ENCODE results near the gene TEX2. TPM values are rescaled to one million over a fixed set of nuclear protein-coding genes. Genes with fewer than 3 reads are reported as not detected.
A peak's percentile ranks its signal among the peaks of the same experiment; 100 is the strongest.

Gene TEX2
- total and polyA plus RNA-seq, 2 of the 13 experiments (the other 11 are each of a cell fraction or from before 2014, with no cell fraction given): 21.4 to 37.7 TPM

DNA sequence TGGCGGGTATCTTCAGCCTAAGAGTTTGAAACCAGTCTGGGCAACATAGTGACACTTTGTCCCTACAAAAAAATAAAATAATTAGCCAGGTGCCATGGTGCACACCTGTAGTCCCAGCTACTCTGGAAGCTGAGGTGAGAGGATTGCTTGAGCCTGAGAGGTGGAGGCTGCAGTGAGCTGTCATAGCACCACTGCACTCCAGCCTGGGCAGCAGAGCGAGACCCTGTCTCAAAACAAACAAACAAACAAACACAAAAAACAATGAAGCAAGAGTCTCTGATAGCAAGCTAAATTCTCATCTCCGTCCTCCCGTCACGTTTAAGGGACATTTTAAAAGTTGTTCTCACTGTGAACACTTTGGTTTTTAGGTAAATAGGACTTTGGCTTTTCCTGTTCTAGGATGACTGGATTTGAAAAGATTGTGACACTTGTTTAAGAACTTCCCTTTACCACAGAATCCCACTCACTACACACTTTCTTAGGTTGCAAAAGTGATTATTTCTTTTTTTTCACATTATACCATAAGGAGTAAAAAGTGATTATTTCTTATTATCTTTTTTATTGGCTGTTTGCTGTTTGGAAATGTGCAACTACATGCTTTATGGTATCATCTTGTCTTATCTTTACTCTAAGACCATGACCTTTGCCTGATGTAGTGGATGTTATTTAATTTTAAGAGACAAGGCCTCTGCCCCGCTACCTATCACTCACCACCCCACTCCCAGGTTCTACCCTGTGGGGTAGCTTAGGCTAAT is 128.7 kb downstream of the TEX2 start (continued):
- TF ChIP-seq RBFOX2 (IDR thresholded peaks at IDR 0.05; ENCODE audit: low read depth, low read length) (no peak), ZNF234 (CRISPR knock-in tag; conservative IDR thresholded peaks at IDR 0.05) (no peak), ATRX (CRISPR knock-in tag; IDR thresholded peaks at IDR 0.05; ENCODE audit: borderline replicate concordance) (no peak), ZMAT3 (CRISPR knock-in tag; conservative IDR thresholded peaks at IDR 0.05) (peak; percentile 53; the same call in 1 of the 2 replicates), ZNF30 (CRISPR knock-in tag; IDR thresholded peaks at IDR 0.05) (no peak), DPF2 (CRISPR knock-in tag; IDR thresholded peaks at IDR 0.05; ENCODE audit: borderline replicate concordance, low read depth) (peak; percentile 80; the same call in 1 of the 2 replicates), FOXA3 (CRISPR knock-in tag; IDR thresholded peaks at IDR 0.05) (peak; percentile 83), KAT8 (CRISPR knock-in tag; IDR thresholded peaks at IDR 0.05) (peak; percentile 27; the same call in 1 of the 2 replicates), ZNF816 (CRISPR knock-in tag; IDR thresholded peaks at IDR 0.05; ENCODE audit: borderline replicate concordance) (peak; percentile 84)
- TF ChIP-seq, protein P1, sequence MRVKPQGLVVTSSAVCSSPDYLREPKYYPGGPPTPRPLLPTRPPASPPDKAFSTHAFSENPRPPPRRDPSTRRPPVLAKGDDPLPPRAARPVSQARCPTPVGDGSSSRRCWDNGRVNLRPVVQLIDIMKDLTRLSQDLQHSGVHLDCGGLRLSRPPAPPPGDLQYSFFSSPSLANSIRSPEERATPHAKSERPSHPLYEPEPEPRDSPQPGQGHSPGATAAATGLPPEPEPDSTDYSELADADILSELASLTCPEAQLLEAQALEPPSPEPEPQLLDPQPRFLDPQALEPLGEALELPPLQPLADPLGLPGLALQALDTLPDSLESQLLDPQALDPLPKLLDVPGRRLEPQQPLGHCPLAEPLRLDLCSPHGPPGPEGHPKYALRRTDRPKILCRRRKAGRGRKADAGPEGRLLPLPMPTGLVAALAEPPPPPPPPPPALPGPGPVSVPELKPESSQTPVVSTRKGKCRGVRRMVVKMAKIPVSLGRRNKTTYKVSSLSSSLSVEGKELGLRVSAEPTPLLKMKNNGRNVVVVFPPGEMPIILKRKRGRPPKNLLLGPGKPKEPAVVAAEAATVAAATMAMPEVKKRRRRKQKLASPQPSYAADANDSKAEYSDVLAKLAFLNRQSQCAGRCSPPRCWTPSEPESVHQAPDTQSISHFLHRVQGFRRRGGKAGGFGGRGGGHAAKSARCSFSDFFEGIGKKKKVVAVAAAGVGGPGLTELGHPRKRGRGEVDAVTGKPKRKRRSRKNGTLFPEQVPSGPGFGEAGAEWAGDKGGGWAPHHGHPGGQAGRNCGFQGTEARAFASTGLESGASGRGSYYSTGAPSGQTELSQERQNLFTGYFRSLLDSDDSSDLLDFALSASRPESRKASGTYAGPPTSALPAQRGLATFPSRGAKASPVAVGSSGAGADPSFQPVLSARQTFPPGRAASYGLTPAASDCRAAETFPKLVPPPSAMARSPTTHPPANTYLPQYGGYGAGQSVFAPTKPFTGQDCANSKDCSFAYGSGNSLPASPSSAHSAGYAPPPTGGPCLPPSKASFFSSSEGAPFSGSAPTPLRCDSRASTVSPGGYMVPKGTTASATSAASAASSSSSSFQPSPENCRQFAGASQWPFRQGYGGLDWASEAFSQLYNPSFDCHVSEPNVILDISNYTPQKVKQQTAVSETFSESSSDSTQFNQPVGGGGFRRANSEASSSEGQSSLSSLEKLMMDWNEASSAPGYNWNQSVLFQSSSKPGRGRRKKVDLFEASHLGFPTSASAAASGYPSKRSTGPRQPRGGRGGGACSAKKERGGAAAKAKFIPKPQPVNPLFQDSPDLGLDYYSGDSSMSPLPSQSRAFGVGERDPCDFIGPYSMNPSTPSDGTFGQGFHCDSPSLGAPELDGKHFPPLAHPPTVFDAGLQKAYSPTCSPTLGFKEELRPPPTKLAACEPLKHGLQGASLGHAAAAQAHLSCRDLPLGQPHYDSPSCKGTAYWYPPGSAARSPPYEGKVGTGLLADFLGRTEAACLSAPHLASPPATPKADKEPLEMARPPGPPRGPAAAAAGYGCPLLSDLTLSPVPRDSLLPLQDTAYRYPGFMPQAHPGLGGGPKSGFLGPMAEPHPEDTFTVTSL (CRISPR knock-in tag; IDR thresholded peaks at IDR 0.05; ENCODE audit: borderline replicate concordance): peak; percentile 95
- TF ChIP-seq, protein P2, sequence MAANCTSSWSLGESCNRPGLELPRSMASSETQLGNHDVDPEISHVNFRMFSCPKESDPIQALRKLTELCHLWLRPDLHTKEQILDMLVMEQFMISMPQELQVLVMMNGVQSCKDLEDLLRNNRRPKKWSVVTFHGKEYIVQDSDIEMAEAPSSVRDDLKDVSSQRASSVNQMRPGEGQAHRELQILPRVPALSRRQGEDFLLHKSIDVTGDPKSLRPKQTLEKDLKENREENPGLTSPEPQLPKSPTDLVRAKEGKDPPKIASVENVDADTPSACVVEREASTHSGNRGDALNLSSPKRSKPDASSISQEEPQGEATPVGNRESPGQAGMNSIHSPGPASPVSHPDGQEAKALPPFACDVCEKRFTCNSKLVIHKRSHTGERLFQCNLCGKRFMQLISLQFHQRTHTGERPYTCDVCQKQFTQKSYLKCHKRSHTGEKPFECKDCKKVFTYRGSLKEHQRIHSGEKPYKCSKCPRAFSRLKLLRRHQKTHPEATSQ (CRISPR knock-in tag; IDR thresholded peaks at IDR 0.05; ENCODE audit: borderline replicate concordance): 0 out of 2 replicates have a peak, but pooled peaks have one; percentile 29
- TF ChIP-seq, protein P3, sequence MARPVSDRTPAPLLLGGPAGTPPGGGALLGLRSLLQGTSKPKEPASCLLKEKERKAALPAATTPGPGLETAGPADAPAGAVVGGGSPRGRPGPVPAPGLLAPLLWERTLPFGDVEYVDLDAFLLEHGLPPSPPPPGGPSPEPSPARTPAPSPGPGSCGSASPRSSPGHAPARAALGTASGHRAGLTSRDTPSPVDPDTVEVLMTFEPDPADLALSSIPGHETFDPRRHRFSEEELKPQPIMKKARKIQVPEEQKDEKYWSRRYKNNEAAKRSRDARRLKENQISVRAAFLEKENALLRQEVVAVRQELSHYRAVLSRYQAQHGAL (CRISPR knock-in tag; IDR thresholded peaks at IDR 0.05; ENCODE audit: not compliant biosample characterization): no peak
- TF ChIP-seq, protein P4, sequence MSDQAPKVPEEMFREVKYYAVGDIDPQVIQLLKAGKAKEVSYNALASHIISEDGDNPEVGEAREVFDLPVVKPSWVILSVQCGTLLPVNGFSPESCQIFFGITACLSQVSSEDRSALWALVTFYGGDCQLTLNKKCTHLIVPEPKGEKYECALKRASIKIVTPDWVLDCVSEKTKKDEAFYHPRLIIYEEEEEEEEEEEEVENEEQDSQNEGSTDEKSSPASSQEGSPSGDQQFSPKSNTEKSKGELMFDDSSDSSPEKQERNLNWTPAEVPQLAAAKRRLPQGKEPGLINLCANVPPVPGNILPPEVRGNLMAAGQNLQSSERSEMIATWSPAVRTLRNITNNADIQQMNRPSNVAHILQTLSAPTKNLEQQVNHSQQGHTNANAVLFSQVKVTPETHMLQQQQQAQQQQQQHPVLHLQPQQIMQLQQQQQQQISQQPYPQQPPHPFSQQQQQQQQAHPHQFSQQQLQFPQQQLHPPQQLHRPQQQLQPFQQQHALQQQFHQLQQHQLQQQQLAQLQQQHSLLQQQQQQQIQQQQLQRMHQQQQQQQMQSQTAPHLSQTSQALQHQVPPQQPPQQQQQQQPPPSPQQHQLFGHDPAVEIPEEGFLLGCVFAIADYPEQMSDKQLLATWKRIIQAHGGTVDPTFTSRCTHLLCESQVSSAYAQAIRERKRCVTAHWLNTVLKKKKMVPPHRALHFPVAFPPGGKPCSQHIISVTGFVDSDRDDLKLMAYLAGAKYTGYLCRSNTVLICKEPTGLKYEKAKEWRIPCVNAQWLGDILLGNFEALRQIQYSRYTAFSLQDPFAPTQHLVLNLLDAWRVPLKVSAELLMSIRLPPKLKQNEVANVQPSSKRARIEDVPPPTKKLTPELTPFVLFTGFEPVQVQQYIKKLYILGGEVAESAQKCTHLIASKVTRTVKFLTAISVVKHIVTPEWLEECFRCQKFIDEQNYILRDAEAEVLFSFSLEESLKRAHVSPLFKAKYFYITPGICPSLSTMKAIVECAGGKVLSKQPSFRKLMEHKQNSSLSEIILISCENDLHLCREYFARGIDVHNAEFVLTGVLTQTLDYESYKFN (CRISPR knock-in tag; conservative IDR thresholded peaks at IDR 0.05): peak; percentile 95
- TF ChIP-seq, protein P5, sequence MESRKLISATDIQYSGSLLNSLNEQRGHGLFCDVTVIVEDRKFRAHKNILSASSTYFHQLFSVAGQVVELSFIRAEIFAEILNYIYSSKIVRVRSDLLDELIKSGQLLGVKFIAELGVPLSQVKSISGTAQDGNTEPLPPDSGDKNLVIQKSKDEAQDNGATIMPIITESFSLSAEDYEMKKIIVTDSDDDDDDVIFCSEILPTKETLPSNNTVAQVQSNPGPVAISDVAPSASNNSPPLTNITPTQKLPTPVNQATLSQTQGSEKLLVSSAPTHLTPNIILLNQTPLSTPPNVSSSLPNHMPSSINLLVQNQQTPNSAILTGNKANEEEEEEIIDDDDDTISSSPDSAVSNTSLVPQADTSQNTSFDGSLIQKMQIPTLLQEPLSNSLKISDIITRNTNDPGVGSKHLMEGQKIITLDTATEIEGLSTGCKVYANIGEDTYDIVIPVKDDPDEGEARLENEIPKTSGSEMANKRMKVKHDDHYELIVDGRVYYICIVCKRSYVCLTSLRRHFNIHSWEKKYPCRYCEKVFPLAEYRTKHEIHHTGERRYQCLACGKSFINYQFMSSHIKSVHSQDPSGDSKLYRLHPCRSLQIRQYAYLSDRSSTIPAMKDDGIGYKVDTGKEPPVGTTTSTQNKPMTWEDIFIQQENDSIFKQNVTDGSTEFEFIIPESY (CRISPR knock-in tag; IDR thresholded peaks at IDR 0.05): no peak

Data from HepG2 (cell line).